ENCODE data around the gene CEP112.

Gene CEP112

DNA sequence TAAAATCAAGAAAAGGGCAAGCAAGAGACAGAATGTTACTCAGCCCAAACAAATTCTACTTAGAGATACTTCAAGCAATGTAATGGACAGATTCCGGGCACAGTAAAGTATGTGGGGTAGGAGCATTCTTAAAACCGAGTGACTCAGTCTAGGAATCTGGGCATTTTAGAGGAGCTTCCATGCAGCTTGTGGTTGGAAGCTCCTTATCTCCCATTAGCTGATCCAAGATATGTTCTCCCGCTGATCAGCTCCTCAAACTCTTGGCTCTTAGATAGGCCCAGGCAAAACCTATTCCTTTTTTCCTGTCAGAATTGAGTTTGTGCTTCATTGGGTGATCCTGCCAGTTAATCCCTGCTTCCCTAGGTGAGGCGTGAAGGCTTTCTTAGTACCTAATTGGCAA is 303.3 kb downstream of the CEP112 start:
- CTCF ChIA-PET, result no interaction called here
- DNase-seq (ENCODE audit: low spot score), result no peak
- POLR2A ChIA-PET (ENCODE audit: low non-redundant PET), result no interaction called here
- no peak overlapping the region for H3K27ac ChIP-seq
- TF ChIP-seq, protein P1, sequence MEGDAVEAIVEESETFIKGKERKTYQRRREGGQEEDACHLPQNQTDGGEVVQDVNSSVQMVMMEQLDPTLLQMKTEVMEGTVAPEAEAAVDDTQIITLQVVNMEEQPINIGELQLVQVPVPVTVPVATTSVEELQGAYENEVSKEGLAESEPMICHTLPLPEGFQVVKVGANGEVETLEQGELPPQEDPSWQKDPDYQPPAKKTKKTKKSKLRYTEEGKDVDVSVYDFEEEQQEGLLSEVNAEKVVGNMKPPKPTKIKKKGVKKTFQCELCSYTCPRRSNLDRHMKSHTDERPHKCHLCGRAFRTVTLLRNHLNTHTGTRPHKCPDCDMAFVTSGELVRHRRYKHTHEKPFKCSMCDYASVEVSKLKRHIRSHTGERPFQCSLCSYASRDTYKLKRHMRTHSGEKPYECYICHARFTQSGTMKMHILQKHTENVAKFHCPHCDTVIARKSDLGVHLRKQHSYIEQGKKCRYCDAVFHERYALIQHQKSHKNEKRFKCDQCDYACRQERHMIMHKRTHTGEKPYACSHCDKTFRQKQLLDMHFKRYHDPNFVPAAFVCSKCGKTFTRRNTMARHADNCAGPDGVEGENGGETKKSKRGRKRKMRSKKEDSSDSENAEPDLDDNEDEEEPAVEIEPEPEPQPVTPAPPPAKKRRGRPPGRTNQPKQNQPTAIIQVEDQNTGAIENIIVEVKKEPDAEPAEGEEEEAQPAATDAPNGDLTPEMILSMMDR (conservative IDR thresholded peaks at IDR 0.05; ENCODE audit: low read depth), result no peak

DNA sequence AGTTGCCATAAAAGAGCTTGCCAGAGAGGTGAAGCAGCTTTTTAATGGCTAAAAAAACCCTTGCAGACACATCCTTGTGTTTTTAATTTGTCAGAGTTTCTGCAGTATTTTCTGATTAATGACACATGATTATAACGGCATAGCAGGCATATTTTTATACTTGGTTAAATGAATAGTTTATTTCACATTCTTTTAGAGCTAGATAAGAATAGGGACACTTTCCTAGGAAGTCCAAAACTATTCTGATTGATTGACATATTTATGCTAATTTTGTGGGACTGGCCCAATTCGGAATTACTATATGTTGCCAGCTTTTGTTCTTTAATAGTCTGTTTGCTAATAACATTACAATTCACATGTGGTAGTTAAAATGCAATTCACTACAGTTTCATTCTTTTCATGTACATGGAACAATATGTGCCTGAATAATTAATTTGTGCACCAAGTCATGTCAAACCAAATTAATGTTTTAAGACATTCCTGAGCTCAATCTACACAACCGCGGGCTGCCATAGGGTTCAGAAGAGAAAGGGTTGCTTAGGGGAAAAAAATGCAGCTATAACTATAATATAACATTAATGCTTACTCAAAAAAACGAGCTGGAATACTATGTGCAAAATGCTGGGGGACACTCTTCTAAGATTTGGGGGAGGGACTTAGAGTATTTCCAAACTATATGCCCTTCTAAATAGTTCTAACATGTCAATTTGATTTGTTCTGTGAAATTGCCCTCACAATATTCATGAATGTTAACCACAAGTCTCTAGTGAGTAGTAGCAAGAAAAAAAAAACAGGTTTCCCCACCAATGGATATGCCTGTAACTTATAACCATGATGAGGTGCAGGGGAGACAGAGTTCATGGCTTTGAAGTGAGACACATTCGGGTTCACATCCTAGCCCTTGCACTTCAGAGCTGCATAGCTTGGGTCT is 305.4 kb downstream of the CEP112 start:
- ChIA-PET POLR2A (ENCODE audit: low non-redundant PET) (no interaction called here), CTCF (interaction anchor here (0.8 to 1.2 kb wide), 2 partner anchors 8 to 91 kb away, joined by 3 to 4 read pairs; no protein-coding TSS in a partner anchor)
- TF ChIP-seq, protein P1 (conservative IDR thresholded peaks at IDR 0.05; ENCODE audit: low read depth), result no peak
- no peak for DNase-seq (ENCODE audit: low spot score)
- no peak overlapping the region for H3K27ac ChIP-seq

DNA sequence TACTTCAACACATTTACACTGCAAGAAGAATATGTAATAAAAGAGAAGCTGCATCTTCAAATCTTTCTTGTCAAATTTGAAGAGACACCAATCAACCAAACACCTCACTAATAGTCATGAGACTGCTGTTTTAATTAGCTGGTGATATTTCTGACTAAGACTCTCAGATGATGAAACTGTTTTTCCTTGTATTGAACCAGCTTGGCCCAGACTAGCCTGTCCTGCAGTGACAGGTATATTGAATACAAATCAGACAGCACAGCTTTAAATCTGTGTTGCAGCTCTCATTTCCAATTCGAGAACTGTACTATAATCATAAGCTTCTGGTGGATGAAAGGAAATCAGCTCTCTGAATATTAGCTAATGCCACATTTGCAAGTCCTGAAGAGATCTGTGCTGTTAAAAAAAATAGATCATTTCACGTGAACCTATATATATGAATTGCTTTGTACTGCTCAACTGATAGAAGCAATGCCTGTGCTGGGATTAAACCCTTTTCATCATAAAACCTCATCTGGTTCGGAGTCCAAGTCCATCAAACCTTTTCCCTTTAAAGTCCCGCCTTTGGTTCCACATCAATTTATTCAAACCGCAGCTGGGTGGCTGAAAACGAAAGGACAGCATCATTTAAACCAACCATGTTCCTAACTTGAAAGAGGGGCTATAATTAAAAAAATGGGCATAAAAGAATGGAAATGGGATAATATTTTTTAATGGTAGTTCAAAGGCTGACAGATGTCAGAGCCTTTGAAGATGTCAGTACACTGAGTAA is 306.2 kb downstream of the CEP112 start:
- no peak overlapping the region for H3K27ac ChIP-seq
- CTCF ChIA-PET, result interaction anchor here (0.5 to 1.2 kb wide), 4 partner anchors 8 to 1262 kb away, joined by 3 to 4 read pairs (median 3); no protein-coding TSS in a partner anchor
- TF ChIP-seq, protein P1 (conservative IDR thresholded peaks at IDR 0.05; ENCODE audit: low read depth), result no peak
- POLR2A ChIA-PET (ENCODE audit: low non-redundant PET), result no interaction called here
- no peak for DNase-seq (ENCODE audit: low spot score)

GRCh38 chr17:65876985-65877384 is 314.9 kb downstream of the CEP112 start:
- CTCF ChIA-PET, result no interaction called here
- no peak overlapping the region for H3K27ac ChIP-seq
- DNase-seq (ENCODE audit: low spot score), result no peak
- POLR2A ChIA-PET (ENCODE audit: low non-redundant PET), result no interaction called here
- TF ChIP-seq, protein P1 (conservative IDR thresholded peaks at IDR 0.05; ENCODE audit: low read depth), result no peak

DNA sequence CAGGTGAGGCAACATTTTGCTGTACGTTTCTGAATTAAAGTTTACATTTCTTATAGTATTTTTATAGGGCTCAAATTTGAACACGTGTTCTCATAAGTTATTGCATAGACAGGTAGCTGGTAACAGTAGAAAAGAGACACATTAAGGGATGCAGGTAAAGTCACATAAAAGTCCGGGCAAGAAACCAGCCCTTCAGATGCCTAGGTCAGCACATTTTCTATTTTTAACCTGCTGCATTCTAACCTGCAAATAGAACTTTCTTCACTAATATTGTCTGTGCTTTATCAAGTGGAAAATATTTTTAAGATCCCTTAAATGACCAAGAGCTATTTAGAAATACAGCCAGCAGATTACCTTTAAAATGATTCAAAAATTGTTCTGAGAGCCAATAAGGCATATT is 323.1 kb downstream of the CEP112 start:
- H3K27ac ChIP-seq, result no peak overlapping the region
- TF ChIP-seq, protein P1 (conservative IDR thresholded peaks at IDR 0.05; ENCODE audit: low read depth), result no peak
- ChIA-PET POLR2A (ENCODE audit: low non-redundant PET) (no interaction called here), CTCF (no interaction called here)
- no peak for DNase-seq (ENCODE audit: low spot score)

GRCh38 chr17:65867014-65867413 is 324.9 kb downstream of the CEP112 start:
- ChIA-PET CTCF (no interaction called here), POLR2A (ENCODE audit: low non-redundant PET) (no interaction called here)
- DNase-seq (ENCODE audit: low spot score), result no peak
- H3K27ac ChIP-seq, result no peak overlapping the region
- TF ChIP-seq, protein P1 (conservative IDR thresholded peaks at IDR 0.05; ENCODE audit: low read depth), result no peak
